HG03159 (cell line): ENCODE measurements around the gene PICALM.
"Not testable (repeated sequence)": the region's sequence is repeated elsewhere in the genome, so short reads cannot be mapped to it uniquely, and the experiment has no call there.

Experiments used
- ATAC-seq: cut with Tn5 transposase; IDR thresholded peaks from one replicate; pipeline ENCODE4 v1.9.1; 2021; ENCODE audit warnings: mild to moderate bottlenecking, moderate library complexity; ENCODE audit not compliant: unreplicated experiment

PICALM gene

DNA sequence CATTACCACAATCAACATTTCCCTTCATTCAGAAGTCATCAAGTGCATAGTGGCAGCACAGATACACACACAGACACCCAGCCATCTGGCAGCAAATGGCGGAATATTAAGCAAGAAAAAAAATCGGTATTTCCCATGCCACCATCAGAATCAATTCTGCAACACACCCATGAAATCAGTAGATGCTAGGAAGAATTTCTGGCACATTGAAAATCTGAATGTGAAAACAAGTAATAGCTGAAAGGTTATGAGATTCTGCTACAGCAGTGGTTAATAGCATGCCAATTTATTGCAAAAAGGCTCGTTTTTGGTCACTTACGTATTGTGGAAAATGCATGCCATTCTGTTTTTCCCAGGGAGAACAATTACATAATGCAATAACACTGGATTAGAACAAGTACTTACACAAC is 91.1 kb downstream of the PICALM start:
- no peak for ATAC-seq

DNA sequence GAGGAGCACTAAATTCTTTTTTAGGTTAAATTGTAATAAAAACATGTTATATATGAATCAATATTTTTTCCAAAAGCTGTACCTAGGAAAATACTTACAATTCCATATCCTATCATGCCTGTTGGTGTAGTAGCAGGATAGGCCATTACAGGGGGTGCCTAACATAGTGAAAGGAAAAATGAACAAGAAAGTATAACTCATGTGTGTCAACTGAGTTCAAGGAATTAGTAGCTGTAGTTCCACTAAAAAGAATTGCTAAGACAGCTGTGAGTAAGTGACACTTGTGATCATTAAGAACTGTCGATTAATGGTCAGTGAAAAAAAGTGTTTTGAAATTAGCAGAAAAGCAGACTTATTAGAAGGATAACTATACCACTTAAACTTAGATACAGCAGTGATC is 92.4 kb downstream of the PICALM start:
- no peak for ATAC-seq

DNA sequence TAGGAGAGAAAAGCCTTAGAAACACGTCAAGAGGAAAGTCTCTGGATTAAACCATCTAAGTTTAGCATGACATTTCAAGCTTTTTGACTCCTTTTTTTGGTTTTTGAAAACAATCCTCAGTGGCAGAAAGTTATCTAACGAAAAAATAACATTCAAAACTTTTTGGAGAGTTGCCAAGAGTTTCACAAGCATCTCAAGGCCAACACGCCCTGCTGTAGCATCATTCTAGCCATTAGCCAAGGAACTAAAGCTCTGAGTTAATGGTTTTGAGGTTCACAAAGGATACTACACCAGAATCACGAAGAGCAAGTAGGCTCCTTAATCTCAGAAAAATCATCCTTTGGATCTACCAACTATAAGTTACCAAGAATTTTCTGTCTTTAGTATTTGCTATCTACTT is 94.8 kb downstream of the PICALM start:
- no peak for ATAC-seq

DNA sequence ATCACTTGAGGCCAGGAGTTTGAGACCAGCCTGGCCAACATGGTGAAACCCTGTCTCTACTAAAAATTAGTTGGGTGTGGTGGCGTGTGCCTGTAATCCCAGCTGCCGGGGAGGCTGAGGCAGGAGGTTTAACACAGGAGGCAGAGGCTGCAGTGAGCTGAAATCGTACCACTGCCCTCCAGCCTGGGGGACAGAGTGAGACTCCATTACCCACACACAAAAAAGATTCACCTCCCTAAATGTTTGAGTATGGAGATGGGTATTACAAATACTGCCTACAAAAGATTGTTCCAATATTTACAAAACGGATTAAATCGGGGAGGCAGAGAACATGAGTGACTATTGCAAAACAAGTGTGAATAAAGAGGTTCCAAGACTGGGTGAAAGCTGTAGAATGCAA is 98.3 kb downstream of the PICALM start:
- no peak for ATAC-seq

DNA sequence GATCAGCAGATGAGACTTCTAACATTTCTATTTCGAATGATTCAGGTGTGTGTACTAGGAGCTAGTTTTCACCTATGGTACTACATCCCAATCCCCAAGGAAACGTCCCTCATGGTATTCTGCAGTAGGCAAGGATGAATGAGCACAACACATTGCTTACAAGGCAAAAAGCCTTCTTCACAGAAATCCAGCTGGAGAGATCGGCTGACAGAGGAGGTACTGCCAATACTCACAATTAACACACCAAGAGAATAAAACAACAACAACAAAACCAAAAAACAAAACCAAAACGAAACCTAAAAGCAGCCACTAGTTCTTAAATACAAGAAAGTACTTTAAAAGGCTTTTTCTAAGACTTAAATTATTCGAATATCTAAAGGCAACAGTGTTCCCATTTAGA is 101.4 kb downstream of the PICALM start:
- no peak for ATAC-seq

DNA sequence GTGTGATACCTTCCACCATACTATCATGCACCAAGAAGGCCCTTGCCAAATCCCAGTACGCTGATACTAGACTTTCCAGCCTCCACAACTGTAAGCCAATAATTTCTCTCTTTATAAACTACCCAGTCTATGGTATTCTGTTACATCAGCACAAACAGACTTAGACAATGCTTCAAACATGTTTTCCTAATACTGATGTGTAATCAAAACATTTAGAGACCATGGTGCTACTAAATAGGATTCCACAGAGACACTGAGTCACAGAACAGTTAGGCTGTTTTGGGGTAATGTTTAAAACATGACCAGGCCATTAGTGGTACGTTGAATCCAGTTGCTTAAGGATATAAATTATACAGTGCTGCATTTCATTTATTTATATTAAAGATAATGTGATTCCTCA is 103.7 kb downstream of the PICALM start:
- ATAC-seq: no peak

DNA sequence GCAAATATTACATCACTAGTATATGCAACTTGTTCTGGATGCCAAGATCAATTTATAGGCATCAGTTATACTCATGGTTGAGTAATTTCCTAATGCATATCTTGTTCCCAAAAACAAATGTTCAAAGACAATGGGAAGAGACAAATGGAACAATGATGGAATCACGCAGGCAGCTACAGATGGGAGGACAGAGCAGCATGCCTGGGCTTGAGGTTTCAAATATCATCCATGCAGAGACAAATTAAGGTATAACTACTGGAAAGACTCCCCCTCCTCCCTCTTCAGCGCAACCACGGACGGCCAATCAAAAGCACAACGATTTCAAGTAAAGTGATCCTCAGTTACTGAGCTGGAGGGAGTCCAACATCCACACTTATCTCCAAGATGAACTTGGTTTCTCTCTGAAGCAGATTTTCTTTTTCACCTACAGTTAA is 106.9 kb downstream of the PICALM start:
- ATAC-seq: no peak

DNA sequence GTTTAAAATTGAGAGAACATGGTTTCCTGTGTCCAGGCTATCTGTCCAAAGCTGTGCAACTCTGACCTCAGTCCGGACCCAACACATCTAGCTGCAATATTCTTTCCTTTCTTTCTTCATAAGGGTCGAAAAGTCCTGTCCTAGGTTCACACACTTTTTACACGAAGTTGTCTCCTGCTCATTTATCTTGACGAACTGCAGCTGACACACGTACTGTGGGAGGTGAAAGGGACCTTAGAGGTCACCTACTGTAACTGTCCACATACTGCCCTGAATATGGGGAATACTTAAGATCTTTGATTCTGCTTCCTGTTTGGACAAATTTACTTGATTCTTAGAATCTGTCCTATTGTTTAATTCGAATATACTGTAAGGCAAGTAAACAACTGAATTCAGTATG is 107.8 kb downstream of the PICALM start:
- no peak for ATAC-seq

DNA sequence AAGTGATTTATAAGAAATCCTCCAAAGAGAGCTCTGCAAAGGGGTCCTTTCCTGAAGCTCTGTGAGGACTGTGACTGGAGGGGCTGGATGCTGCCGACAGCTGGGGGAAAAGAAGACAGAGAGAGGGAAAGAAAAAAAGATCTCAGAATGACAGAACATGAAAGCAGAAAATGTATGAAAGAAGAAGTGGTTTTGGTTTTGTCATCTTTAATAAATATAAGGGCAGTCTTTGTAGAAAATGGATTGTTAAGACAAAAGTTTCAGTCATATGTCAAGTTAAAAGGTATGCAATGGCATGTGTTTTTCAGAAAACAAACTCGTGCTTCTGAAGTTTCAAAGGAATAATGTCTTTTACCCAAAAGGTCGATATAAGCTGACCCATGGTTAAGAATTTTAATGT is 108.2 kb downstream of the PICALM start:
- no peak for ATAC-seq

DNA sequence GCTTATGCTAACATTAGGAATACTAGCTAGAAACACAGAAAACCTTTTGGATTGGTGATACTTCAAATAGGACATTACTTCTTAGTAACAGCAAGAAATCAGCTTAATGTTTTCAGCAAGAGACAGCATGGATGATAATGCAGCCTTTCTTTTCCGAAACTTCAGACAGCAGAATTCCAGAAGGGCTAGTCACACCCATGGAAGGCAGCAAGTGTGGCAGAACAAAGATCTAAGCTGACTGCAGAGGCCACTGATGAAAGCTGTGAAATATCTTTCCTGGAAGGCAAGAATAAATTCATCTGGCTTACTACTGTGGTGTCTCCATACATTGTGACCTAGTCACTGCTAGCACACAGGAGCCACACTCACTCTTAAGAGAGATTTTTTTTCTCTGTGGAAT is 113.4 kb downstream of the PICALM start:
- ATAC-seq: no peak

DNA sequence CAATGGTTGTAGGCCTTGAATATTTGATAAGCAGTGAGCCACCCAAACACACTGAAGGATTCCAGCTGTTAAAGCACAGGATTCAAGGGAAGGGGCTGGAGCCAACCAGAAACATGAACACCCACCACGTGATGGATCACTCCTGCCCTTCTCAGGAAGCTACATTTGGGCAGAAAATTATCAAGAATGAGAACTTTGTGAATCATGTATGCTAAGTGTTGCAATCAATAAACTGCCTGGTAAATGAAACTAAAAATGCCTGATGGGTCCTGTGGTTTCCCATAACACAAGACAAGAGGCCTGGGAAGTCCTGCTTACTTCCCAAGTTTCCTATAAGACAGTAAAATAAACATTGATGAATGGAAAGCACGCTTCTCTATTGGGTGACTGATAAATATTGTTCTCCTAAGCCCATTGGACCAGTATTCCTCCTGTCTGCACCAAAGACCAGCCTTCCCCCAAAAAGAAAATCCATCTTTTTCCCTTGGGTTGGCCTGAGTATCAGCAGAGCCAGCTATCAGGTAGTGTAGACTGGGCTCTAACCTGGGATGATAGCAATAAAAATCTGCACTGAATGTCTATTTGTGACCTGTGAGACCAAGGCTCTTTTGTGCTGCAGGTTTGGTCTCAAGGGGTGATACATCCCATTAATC is 115.3 kb downstream of the PICALM start:
- ATAC-seq: no peak

DNA sequence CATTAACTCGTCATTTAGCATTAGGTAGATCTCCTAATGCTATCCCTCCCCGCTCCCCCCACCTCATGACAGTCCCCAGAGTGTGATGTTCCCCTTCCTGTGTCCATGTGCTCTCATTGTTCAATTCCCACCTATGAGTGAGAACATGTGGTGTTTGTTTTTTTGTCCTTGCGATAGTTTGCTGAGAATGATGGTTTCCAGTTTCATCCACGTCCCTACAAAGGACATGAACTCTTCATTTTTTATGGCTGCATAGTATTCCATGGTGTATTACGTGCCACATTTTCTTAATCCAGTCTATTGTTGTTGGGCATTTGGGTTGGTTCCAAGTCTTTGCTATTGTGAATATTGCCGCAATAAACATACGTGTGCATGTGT is 116.8 kb downstream of the PICALM start:
- ATAC-seq: not testable (repeated sequence)

DNA sequence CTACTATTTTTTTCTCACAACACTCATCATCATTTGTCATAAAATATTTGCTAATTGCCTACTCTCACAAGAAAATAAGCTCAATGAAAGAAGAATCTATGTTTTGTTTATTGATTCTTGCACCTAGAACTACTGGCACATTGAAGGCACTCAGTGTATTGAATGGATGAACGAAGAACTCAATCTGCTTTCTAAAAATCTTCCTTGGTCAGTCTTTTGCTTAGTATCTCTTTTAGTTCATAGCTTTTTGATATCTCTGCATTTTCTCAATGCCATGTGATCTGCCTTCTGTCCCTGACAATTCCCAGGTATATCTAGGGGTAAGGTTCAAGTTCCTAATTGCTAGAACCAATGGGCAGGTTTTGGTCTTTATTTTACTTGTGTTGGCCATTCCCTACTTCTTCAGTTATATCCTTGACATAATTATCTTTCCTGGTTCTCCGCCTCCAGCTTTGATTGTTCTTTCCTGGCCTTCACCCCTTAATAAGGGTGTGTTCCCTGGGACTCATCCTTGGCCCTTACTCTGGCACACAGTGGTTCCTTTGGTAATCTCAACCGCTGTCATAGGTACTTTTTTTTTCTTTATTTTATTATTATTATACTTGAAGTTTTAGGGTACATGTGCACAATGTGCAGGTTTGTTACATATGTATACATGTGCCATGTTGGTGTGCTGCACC is 117.3 kb downstream of the PICALM start:
- ATAC-seq: no peak

DNA sequence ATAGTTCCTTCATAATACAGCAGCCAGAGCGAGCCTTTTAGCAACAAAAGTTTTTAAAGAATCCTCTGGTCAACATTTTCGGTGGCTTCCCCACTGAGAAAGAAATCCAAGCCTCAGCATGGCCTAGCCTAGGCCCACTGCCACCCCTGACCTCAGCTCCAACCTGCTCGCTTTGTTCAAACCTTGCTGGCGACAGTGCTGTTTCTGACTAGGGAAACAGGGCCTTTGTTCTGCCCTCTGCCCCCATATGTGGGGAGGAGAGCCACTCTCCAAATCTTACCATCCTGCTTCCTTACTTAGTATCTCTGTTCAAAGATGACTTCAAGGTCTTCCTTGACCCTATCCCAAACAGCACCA is 117.9 kb downstream of the PICALM start:
- ATAC-seq: no peak

DNA sequence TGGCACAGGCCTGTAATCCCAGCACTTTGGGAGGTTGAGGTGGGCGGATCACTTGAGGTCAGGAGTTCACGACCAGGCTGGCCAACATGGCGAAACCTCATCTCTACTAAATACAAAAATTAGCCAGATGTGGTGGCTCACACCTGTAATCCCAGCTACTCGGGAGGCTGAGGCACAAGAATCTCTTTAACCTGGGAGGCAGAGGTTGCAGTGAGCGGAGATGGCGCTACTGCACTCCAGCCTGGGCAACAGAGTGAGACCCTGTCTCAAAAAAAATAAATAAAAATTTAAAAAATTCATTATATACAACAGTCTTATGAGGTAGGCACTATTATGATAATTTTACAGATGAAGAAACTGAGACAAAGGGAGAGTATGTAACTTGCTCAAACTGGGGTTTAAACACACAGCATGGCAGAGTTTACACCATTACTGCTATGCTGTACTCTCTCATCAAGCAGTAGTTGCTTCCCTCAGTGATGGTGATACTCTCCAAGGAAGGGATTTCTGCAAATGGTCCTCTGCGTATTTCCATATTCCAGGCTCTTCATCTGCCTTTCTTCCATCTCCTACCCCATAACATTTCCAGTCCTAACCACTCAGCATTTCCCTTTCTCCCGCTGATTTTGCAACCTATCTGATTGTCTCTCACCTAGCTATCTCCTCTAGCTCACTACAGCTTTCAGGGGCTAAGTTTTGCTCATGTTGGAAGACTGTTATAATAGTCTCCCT is 118.4 kb downstream of the PICALM start:
- ATAC-seq: no peak

DNA sequence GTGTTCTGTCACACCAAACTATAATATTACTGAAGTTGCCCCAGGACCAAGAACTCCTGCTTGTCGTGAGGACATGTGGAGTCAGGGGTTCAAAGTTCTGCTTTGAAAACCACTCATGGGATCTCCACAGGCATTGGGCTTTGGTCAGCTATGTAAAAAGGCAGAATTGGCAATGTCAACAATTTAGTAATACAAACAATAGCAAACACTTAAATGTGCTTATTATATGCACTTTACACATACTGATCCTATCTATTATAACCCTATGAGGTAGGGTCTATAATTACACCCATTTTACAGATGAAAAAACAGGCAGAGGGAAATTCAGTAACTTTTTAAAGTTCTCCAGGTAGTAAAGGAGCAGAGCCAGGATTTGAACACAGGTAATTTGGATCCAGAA is 119.1 kb downstream of the PICALM start:
- ATAC-seq: no peak

DNA sequence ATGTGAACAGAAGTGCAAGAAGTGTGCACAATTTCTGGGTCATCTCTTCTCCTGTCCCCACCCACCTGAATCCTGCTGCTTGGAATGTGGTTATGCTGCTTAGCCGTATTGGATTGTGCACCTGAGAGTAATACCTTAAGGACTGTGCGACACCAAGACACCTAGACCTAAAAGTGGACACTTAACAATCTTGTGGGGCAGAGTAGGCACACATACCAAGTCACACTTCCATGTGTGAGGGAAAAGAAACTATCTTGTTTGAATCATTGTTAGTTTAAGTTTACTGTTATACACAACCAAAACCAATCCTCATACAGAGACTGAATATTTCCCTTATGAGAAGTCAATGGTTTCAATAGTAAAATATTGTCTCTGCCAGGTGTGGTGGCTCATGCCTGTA is 120.0 kb downstream of the PICALM start:
- ATAC-seq: no peak

DNA sequence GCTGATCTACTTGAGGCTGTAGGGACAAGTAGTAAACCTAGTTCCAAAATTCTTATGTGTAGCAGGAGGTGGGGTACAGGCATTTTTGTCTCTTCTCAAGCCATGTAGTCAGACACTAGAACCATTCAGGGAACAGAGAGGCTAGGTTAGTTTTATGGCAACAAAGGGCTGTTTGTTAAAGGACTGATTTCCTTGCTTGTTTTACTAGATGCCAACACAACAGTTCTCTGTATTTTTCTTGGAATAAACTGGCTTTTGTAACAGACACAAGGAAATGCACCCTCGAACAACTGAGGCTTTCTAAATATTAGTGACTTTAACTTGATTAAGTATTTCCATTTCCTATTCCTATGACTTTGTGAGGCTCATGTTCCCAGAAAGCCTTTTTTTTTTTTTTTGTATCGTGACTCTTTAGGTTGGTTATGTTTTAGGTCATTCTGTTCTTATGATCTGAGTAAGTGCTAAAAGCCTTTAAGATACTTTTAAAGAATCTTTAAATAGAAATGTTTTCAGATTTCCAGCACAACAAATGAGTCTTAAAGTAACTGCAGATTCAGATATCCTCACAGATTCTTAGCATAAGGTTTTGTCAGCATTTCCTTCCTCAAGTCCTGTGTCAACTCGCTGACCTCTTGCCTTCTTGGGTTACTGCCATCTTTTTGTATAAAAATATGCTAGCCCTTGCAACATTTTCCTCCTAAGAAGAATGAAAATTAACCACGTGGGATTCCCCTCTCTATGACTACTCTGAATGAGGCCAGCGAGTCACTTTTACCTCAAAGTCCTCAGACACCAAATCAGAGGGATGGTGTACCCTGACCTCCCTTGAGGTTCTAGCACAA is 121.2 kb downstream of the PICALM start:
- no peak for ATAC-seq

DNA sequence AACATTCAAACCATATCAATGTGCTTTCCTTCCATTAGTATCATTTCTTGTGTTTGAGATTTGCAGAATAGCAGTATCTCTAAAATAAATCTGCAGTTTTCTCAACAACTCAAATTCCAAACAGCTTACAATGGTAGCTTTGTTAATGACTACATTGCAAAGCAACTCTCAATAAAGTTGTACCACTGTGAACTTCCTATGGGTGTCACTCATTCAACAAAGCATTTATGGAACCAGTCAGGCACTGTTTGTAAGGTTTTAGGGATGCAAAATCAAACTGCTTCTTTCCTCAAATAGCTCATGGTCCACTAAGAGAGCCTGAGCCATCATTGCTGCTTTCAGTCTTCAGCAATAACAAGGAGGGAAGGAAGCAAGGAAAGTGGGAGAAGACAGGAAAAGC is 122.7 kb downstream of the PICALM start:
- no peak for ATAC-seq

DNA sequence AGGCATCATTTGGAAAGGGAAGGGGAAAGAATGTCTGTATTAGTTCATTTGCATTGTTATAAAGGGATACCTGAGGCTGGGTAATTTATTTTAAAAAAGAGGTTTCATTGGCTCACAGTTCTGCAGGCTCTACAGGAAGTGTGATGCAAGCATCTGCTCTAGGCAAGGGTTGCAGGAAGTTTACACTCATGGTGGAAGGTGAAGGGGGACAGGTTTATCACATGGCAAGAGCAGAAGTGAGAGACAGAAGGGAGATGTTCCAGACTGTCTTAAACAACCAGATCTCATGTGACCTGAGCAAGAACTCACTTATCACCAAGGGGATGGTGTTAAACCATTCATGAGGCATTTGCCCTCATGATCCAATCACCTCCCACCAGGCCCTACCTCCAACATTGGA is 123.1 kb downstream of the PICALM start:
- ATAC-seq: no peak

DNA sequence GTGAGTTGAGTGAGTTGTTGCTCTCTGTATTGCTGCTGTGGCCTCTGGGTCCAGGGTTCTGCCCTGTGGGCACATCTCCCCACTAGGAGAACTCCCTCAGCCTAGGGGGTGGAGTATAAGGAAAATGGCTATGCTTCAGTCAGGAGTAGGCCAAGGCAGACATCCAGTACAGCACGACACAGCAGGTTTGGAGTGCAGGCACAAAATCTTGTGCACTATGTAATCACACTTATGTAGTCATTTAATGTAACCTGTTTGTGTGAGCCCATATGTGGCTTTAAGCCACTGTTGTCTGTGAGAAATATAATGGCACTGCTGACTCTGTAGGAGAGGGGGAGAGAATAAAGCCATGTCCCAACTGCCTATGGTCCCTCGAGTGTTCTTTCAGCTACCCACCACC is 123.6 kb downstream of the PICALM start:
- no peak for ATAC-seq
